A549 (cell line): Measurements from ENCODE around the gene TET2. TPM values are rescaled to one million over a fixed set of nuclear protein-coding genes. Genes with fewer than 3 reads are reported as not detected.

Experiments used
- ATAC-seq, 2 experiments: fragments of 200-7000 bp in 1 of 2; fragments of >200 bp in 1 of 2; cut with Nextera tagmentation in 1 of 2; cut with Tn5 transposase in 1 of 2; 3 replicates each; pipeline versions ENCODE4 v1.8.0 to v1.9.1; 2018 to 2020; ENCODE audit warnings: mild to moderate bottlenecking in 1 of 2, moderate library complexity in 1 of 2
- CTCF ChIA-PET: fragments of 300-600 bp; sonication (Branson Sonifier 250); formaldehyde crosslinking; extraction: SDS; loops from one replicate; lab custom pipeline; 2021; ENCODE audit warnings: antibody characterized with exemption, inconsistent platforms; lab: Yijun Ruan, JAX
- POLR2A ChIA-PET: fragments of 350-600 bp; formaldehyde crosslinking; extraction: SDS; loops from one replicate; lab custom pipeline; 2021; ENCODE audit warnings: antibody characterized with exemption, inconsistent platforms; lab: Yijun Ruan, JAX
- DNase-seq, 2 experiments: peaks; one replicate each; pipeline versions ENCODE4 v3.0.0 to v3.0.0-alpha.2; 2011 to 2016; ENCODE audit warnings: low read depth in 1 of 2, low spot score in 1 of 2
- FAIRE-seq: peaks from 2 replicates; lab custom pipeline; 2011; peaks lifted over from hg19 to GRCh38; lab: Jason Lieb, UNC
- H3K27ac ChIP-seq, 2 experiments: fragments of >200 bp; sonication (Bioruptor Twin); formaldehyde crosslinking; 3 replicates each; pipeline ENCODE4 v1.5.1; 2016 to 2017
- H3K4me1 ChIP-seq: fragments of >200 bp; sonication (Bioruptor Twin); formaldehyde crosslinking; 3 replicates; pipeline ENCODE4 v1.6.1; 2016
- H3K4me2 ChIP-seq: fragments of >200 bp; sonication (Bioruptor Twin); formaldehyde crosslinking; 3 replicates; pipeline ENCODE4 v1.6.1; 2016
- H3K4me3 ChIP-seq: fragments of >200 bp; sonication (Bioruptor Twin); formaldehyde crosslinking; 3 replicates; pipeline ENCODE4 v1.5.1; 2016
- H3K9me3 ChIP-seq: fragments of >200 bp; sonication (Bioruptor Twin); formaldehyde crosslinking; 3 replicates; pipeline ENCODE4 v1.6.1; 2016
- BHLHE40 ChIP-seq: IDR thresholded peaks from 2 replicates; pipeline ENCODE4 v1.6.1; 2012; ENCODE audit warnings: low read depth, low read length, inconsistent platforms
- EHF ChIP-seq: fragments of 250-450 bp; sonication (Bioruptor Pico); IDR thresholded peaks from 2 replicates; pipeline ENCODE4 v1.5.0; 2020; ENCODE audit warnings: mild to moderate bottlenecking
- ESRRA ChIP-seq: fragments of 150-350 bp; IDR thresholded peaks from 2 replicates; pipeline ENCODE4 v1.6.1; 2014; ENCODE audit warnings: mild to moderate bottlenecking, low read length, borderline replicate concordance
- GATA3 ChIP-seq: IDR thresholded peaks from 2 replicates; pipeline ENCODE4 v1.6.1; 2012; ENCODE audit warnings: borderline replicate concordance
- HDAC2 ChIP-seq: fragments of 200-600 bp; sonication (generic); IDR thresholded peaks from 2 replicates; pipeline ENCODE4 v1.6.1; 2016
- HEYL ChIP-seq: fragments of 250-450 bp; sonication (Bioruptor Pico); IDR thresholded peaks from 2 replicates; pipeline ENCODE4 v1.8.0; 2021; ENCODE audit warnings: mild to moderate bottlenecking, moderate library complexity
- HOXB13 ChIP-seq: fragments of 250-450 bp; sonication (Bioruptor Pico); IDR thresholded peaks from 2 replicates; pipeline ENCODE4 v1.5.0; 2020; ENCODE audit warnings: low read depth, mild to moderate bottlenecking, moderate library complexity
- HOXB5 ChIP-seq: fragments of 250-450 bp; sonication (Bioruptor Pico); IDR thresholded peaks from 2 replicates; pipeline ENCODE4 v1.5.0; 2020; ENCODE audit warnings: mild to moderate bottlenecking, moderate library complexity
- JUN ChIP-seq, 2 experiments: fragments of >200 bp; sonication (Bioruptor Twin); formaldehyde crosslinking; IDR thresholded peaks; 2 replicates in 1 of 2; 3 replicates in 1 of 2; pipeline ENCODE4 v1.6.1; 2016 to 2017
- KDM1A ChIP-seq: fragments of 200-600 bp; sonication (generic); IDR thresholded peaks from 2 replicates; pipeline ENCODE4 v1.6.1; 2016; ENCODE audit warnings: low read depth, mild to moderate bottlenecking
- KDM5A ChIP-seq: fragments of 200-600 bp; sonication (generic); IDR thresholded peaks from 2 replicates; pipeline ENCODE4 v1.6.1; 2016; ENCODE audit warnings: antibody characterized with exemption, mild to moderate bottlenecking
- MAFK ChIP-seq: fragments of 450-650 bp; IDR thresholded peaks from 2 replicates; pipeline ENCODE4 v1.6.1; 2014; ENCODE audit not compliant: partially characterized antibody
- MAZ ChIP-seq: fragments of 150-350 bp; IDR thresholded peaks from 2 replicates; pipeline ENCODE4 v1.6.1; 2014; ENCODE audit warnings: antibody characterized with exemption, low read depth, low read length, borderline replicate concordance
- NR3C1 ChIP-seq: fragments of >200 bp; sonication (Bioruptor Twin); formaldehyde crosslinking; IDR thresholded peaks from 3 replicates; pipeline ENCODE4 v1.6.1; 2017
- RARB ChIP-seq: fragments of 250-450 bp; sonication (Bioruptor Pico); IDR thresholded peaks from 2 replicates; pipeline ENCODE4 v1.8.0; 2021; ENCODE audit warnings: mild to moderate bottlenecking, moderate library complexity
- RCOR1 ChIP-seq: fragments of 150-350 bp; IDR thresholded peaks from 2 replicates; pipeline ENCODE4 v1.6.1; 2014; ENCODE audit warnings: antibody characterized with exemption, low read length, low read depth
- SMC3 ChIP-seq: fragments of >200 bp; sonication (Bioruptor Twin); formaldehyde crosslinking; IDR thresholded peaks from 3 replicates; pipeline ENCODE4 v1.6.1; 2018; ENCODE audit warnings: inconsistent platforms
- SREBF2 ChIP-seq: fragments of 450-650 bp; IDR thresholded peaks from 2 replicates; pipeline ENCODE4 v1.6.1; 2014; ENCODE audit warnings: mild to moderate bottlenecking, moderate library complexity
- ZFP36 ChIP-seq: fragments of 450-650 bp; IDR thresholded peaks from 2 replicates; pipeline ENCODE4 v1.6.1; 2014; ENCODE audit warnings: borderline replicate concordance; ENCODE audit not compliant: partially characterized antibody
- WGBS: methylation state at CpG from one replicate; pipeline ENCODE4 v1.1.6; 2017; ENCODE audit errors: missing lambda C conversion rate; 5-methylcytosine and 5-hydroxymethylcytosine counted together
- polyA plus RNA-seq, 4 experiments: library from polyadenylated mRNA; depleted of rRNA in 3 of 4; stranded (reverse); fragments of >200 nt; fragmentation: RNase III in 1 of 4; extraction: RNeasy Plus Mini Kit Qiagen cat#74134 plus additional on column Dnase treatment in 1 of 4; gene quantifications; 2 replicates in 3 of 4; 3 replicates in 1 of 4; pipeline ENCODE4 v1.2.3, GENCODE V29; 2011 to 2017
- TF ChIP-seq, protein P1 (sequence below): IDR thresholded peaks from 2 replicates; pipeline ENCODE4 v1.6.1; 2012
- TF ChIP-seq, protein P2 (sequence below): fragments of 200-600 bp; sonication (generic); IDR thresholded peaks from 2 replicates; pipeline ENCODE4 v1.6.1; 2016; ENCODE audit warnings: antibody characterized with exemption, mild to moderate bottlenecking, moderate library complexity
- TF ChIP-seq, protein P3 (sequence below): IDR thresholded peaks from 2 replicates; pipeline ENCODE4 v1.6.1; 2012

Gene TET2
- polyA plus RNA-seq, 2 of the 4 experiments (the other 2 are of a cell fraction) = 2.2 to 6.6 TPM

DNA sequence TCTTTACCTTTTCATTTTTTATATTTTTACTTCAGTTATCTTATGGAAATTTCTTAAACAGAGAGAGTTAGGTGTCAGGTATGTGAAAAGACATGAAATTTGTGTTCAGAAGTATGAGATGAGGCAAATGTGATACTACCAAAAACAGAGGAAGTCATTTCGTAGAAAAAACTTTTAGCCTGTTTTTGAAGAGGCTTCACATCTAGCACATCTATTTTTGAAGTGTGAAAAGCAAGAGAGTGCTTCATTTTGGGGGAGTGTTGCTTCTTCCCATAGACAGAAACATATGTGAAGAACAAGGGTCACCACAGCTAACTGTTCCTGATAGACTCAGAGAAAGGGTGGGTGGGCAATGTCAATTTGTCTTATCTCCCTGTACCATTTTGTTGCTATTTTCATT lies 125.3 kb downstream of the TET2 start:
- DNase-seq (no peak), ATAC-seq (no peak), FAIRE-seq (no peak)
- 95% methylated on average over 1 of the region's 1 CpG for WGBS
- TF ChIP-seq ESRRA (no peak), HEYL (CRISPR knock-in tag) (no peak), MAZ (no peak), HOXB13 (no peak), BHLHE40 (no peak), SREBF2 (no peak), NR3C1 (no peak), RCOR1 (no peak), SMC3 (no peak), GATA3 (no peak), KDM5A (no peak), KDM1A (no peak), JUN (IDR thresholded peaks at IDR 0.05) (no peak), HOXB5 (CRISPR knock-in tag) (no peak), HDAC2 (no peak), MAFK (no peak)
- TF ChIP-seq, protein P1, sequence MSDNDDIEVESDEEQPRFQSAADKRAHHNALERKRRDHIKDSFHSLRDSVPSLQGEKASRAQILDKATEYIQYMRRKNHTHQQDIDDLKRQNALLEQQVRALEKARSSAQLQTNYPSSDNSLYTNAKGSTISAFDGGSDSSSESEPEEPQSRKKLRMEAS = no peak
- TF ChIP-seq, protein P2, sequence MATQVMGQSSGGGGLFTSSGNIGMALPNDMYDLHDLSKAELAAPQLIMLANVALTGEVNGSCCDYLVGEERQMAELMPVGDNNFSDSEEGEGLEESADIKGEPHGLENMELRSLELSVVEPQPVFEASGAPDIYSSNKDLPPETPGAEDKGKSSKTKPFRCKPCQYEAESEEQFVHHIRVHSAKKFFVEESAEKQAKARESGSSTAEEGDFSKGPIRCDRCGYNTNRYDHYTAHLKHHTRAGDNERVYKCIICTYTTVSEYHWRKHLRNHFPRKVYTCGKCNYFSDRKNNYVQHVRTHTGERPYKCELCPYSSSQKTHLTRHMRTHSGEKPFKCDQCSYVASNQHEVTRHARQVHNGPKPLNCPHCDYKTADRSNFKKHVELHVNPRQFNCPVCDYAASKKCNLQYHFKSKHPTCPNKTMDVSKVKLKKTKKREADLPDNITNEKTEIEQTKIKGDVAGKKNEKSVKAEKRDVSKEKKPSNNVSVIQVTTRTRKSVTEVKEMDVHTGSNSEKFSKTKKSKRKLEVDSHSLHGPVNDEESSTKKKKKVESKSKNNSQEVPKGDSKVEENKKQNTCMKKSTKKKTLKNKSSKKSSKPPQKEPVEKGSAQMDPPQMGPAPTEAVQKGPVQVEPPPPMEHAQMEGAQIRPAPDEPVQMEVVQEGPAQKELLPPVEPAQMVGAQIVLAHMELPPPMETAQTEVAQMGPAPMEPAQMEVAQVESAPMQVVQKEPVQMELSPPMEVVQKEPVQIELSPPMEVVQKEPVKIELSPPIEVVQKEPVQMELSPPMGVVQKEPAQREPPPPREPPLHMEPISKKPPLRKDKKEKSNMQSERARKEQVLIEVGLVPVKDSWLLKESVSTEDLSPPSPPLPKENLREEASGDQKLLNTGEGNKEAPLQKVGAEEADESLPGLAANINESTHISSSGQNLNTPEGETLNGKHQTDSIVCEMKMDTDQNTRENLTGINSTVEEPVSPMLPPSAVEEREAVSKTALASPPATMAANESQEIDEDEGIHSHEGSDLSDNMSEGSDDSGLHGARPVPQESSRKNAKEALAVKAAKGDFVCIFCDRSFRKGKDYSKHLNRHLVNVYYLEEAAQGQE = no peak
- TF ChIP-seq, protein P3, sequence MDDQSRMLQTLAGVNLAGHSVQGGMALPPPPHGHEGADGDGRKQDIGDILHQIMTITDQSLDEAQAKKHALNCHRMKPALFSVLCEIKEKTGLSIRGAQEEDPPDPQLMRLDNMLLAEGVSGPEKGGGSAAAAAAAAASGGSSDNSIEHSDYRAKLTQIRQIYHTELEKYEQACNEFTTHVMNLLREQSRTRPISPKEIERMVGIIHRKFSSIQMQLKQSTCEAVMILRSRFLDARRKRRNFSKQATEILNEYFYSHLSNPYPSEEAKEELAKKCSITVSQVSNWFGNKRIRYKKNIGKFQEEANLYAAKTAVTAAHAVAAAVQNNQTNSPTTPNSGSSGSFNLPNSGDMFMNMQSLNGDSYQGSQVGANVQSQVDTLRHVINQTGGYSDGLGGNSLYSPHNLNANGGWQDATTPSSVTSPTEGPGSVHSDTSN = no peak
- H3K4me3 ChIP-seq = no peak overlapping the region
- ChIA-PET POLR2A (no interaction called here), CTCF (no interaction called here)
- no peaks in the 10 kb centered on the region for H3K4me1 ChIP-seq
- no peaks in the 10 kb centered on the region for H3K9me3 ChIP-seq
- no peak overlapping the region for H3K4me2 ChIP-seq
- H3K27ac ChIP-seq = no peak overlapping the region

DNA sequence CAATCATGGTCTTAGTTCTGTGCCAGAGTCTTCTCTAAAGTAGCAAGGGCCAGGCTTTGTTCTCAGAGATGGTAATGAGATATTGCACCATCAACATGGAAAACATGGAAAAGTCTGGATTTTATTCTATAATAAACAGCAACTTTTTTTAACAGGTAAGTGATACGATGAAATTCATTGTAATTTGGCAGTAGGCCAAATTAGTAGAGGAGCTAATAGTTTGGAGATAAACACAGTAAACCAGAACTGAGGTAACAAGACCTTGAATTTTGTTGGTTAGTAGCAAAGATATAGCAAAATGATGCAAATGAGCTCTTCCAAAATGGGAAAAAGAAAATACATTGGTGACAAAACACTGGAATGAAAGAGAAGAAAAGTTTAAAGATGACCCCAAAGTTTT lies 126.6 kb downstream of the TET2 start:
- 92% methylated on average over 1 of the region's 1 CpG for WGBS
- no peak for TF ChIP-seq EHF
- TF ChIP-seq, all 56 proteins: peak for 0
- CTCF ChIA-PET = no interaction called here

DNA sequence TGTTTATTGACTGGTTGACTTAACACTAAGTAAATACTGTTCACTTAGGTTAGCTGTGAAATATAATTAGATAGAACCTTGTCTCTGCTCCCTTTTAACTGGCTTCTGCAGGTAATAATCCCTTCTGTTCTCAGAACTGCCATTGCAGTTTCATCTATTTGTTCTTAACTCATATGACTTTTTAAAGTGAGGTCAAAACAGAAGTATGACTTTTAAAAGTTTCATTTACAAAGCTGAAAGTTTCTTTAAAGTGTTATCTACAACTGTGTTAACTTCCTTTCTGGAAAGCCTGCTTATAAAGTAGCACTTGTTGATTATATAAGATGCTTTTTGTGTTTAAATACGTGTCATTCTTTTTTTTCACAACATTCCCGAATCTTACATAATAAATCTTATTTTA lies 127.4 kb downstream of the TET2 start:
- WGBS = 84% methylated on average over 2 of the region's 2 CpGs
- Histone ChIP-seq H3K4me1 (no peaks in the 10 kb centered on the region), H3K4me2 (no peak overlapping the region), H3K27ac (no peak overlapping the region), H3K4me3 (no peak overlapping the region), H3K9me3 (no peaks in the 10 kb centered on the region)
- TF ChIP-seq ZFP36 (no peak), KDM1A (no peak), RARB (no peak)
- ChIA-PET POLR2A (no interaction called here), CTCF (no interaction called here)
- no peak for DNase-seq
- ATAC-seq = no peak
- no peak for FAIRE-seq

More for the DNA sequence above, 126.6 kb downstream of the TET2 start:
- Histone ChIP-seq H3K4me2 (no peak overlapping the region), H3K4me3 (no peak overlapping the region), H3K27ac (no peak overlapping the region), H3K4me1 (no peaks in the 10 kb centered on the region), H3K9me3 (no peaks in the 10 kb centered on the region)
- POLR2A ChIA-PET = no interaction called here
- FAIRE-seq (no peak), DNase-seq (no peak), ATAC-seq (no peak)
